Stimulated activated CD8-positive, alpha-beta memory T cell treated with anti-CD3 and anti-CD28 coated beads, Interleukin-15, amount 100 ng/mL, for 4 hours (primary cell): ENCODE measurements around the gene ZNF581.

ENCODE experiments used
- DNase-seq, 2 donors: peaks; one replicate each; pipeline ENCODE4 v3.0.0-alpha.2; 2020; ENCODE audit warnings: low read depth in 2 of 2

Gene ZNF581

DNA sequence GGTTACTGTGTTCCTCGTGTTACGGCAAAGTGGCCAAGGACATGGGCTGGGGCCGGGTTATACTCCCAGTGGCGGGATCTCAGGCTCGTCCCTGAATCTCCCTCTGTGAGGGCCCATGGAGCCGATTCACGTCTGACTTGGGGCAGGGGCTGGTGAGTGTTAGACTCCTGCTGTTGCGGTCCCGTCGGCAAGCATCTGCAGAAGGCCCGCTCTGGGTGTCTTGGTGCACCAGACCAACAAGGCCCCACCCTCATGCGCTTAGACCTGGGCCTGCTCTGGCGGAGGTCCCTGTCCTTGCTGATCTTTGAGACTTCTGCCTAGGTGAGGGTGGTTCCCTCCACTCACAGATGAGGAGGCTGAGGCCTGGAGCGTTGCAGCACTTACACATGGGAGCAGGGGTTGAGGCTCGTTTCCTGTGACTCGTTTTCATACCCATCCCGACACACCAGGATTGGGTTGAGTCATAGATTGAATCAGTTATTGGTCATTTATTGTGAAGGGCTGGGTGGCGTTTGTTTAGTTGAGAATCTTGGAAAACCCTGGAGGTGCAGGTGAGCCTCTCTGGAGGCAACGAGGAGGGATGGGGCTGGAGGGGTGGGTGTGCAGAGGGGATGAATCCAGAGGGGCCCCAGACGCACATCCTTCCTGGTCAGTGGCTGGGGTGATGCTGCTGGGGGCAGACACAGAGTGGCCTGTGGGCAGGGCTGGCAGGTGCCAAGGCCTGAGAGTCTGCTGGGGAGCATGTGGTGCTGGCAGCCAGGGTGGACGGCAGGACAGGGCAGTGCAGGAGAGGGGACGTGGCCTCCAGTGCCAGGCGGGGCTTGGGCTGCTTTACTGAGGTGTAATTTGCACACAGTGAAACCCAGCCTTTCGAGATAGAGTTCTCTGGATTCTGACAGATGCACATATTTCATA, 36.2 kb downstream of the ZNF581 start:
- no peak for DNase-seq

DNA sequence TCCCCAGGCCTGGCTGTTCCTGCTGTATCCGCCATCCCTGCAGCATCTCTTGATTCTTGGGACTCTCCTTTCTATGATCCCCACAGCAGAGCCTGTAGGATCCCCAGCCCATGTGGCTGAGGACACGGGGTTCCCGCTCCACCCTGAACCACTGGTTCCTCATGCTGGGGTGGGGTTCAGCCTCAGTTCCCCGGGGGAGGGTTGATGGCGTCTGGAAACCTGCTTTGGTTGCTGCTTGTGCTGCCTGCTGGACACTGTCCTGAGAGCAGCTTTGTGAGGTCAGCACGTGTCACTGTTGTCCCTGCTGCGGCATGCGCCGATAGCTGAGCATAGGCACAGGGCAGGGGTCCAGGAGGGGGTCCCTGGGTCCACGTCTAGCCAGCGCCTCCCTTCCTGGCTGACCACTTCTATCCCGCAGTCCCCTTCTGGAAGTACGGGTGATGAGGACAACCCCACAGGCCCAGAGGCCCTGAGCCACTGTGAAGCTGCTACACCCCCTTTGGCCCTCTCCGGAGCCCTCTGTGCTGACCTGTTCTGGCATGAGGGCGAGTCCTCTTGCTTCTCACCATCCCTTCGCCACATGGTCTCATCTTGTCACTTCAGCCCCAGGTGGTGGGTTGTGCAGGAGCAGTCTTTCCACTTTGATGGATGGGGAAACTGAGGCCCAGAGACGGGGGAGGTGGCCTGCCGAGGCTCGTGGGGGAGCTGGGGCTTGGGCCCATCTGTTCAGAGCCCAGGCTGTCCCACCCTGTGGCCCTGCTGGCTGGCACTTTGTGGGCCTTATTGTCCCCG, 37.1 kb downstream of the ZNF581 start:
- no peak for DNase-seq

DNA sequence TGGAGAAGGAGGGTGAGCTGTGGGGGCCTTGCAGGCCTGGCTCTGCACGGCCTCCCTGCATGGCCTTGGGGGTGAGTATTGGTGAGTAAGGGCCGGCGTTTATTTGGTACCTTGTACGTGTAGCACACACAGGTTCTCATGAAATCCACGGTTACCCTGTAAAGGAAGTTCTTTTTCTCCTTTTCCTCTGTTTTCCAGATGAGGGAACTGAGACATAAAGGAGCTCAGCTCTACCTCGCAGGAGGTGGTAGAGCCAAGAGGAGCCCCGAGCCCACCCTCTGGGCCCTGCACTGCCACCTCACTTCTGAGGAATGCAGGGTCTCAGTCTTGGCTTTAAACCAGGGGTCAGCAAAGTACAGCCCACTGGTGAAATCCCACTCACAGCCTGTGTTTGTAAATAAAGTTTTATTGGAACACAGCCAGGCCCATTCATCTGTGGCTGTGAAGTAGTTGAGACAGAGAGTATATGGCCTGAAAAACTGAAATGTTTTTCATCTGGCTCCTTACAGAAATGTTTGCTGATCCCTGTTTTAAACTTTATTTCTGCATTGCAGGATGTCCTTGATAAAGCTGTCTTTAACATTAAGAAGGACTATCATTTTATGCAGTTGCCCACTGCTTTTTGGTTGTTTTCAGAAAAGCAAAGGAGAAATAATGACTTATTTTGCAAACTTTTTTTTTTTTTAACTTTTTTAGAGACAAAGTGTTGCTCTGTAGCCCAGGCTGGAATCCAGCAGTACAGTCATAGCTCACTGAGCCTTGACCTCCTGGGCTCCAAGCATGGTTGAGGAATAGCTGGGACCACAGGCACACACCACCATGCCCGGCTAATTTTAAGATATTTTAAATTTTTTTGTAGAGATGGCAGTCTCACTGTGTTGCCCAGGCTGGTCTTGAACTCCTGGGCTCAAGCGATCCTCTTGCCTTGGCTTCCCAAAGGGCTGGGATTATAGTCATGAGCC, 38.0 kb downstream of the ZNF581 start:
- DNase-seq: no peak

DNA sequence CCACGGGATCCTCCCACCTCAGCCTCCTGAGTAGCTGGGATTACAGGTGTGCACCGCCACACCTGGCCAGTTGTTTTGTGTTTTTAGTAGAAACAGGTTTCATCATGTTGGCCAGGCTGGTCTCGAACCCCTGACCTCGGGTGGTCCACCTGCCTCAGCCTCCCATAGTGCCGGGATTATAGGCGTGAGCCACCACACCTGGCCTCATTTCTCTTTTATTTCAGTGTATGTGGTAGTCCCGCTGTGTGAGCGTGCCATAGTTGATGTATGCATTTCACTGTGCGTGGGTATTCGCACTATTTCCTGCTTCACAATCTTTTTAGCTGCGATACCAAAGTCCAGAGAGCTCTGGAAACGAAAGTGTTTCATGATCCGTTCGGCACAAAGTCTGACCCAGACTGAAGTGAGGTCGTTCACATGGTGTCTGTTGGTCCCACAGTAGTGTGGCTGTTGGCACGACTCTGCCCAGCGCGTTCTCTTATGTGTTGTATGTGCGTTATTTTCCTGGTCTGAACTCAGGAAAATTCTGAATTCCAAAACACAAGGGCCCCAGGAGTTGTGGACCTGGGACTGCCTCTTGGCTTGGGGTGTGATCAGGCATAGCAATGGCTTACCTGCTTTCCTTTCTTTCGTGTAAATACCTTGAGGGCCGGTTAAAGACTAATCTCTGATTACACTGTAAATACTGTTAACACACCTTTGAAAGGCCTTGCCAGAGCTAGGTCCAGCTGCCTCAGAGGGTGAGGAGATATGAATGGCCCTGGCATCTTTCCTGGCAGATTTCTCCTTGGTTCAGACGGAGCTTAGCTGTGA, 40.2 kb downstream of the ZNF581 start:
- DNase-seq: no peak

DNA sequence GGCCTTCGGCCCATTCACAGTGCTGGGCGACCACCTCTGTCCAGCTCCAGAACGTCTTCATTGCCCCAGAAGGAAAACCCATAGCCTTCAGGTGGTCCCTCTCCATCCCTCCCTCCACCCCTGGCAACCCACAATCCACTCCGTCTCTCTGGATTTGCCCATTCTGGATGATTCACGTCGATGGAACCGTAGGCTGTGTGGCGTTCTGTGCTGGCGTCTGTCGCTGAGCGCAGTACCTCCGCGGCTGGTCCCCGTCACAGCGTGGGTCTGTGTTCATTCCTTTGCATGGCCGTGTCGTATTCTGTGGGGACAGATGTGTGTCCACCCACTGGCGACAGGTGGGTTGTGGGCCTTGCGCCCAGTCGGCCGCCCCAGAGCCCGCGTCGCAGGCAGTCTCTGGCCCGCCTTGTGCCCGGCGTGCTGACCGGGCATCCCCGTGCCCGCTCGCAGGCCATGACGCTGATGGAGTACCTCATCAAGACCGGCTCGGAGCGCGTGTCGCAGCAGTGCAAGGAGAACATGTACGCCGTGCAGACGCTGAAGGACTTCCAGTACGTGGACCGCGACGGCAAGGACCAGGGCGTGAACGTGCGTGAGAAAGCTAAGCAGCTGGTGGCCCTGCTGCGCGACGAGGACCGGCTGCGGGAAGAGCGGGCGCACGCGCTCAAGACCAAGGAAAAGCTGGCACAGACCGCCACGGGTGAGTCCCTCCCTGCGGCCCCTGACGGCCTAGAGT, 41.7 kb downstream of the ZNF581 start:
- no peak for DNase-seq

DNA sequence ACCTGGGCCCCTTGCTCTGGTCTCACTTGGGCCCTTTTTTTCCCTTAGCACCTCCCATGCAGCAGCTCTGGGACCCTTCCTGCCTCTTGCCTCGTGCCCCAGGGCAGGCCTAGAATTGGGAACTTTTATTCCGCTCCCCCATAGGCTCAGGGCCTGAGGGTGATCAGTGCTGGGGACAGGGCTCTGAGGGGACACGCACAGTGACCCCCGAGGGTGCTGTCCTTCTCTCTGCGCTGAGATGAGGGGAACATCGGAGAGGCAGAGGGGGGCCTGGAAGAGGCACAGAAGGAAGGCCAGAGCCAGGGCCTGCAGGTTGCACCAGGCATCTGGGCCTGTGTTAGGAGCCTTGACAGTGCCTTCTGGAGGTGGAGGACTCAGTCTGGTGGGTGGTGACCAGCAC, 42.3 kb downstream of the ZNF581 start:
- DNase-seq: no peak

DNA sequence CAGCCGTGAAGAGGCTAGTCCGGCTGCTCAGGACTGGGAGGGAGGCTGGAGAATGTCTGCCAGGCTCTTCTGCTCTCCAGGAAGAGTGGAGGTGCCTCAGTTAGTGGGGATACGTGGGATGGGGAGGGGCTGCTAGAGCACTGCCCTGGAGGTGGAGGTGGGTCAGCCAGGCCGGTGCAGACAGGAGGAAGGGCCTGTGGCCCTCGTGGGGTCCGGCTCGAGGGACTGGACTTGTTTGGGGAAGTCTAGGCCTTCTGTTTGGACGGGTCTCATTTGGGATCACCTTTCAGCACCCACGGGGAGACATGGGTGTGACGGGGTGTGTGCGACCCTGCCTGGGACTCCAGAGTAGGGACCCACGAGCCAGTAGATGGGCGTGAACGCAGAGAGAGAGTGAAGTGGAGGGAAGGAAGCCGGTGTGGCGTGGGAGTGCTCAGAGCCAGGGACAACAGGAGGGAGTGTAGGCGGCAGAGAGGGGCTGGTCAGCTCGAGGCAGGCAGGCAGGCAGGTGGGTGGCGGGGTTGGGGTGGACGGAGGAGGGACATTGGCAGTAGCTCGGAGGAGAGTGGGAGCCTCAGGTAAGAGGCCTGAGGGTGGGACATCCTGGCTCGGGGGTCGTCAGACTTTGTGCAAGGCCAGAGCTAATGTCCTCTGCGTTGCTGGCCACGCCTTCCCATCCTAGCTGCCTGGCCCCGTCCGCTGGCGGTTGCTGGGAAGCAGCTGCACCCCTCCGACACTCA, 43.0 kb downstream of the ZNF581 start:
- no peak for DNase-seq

DNA sequence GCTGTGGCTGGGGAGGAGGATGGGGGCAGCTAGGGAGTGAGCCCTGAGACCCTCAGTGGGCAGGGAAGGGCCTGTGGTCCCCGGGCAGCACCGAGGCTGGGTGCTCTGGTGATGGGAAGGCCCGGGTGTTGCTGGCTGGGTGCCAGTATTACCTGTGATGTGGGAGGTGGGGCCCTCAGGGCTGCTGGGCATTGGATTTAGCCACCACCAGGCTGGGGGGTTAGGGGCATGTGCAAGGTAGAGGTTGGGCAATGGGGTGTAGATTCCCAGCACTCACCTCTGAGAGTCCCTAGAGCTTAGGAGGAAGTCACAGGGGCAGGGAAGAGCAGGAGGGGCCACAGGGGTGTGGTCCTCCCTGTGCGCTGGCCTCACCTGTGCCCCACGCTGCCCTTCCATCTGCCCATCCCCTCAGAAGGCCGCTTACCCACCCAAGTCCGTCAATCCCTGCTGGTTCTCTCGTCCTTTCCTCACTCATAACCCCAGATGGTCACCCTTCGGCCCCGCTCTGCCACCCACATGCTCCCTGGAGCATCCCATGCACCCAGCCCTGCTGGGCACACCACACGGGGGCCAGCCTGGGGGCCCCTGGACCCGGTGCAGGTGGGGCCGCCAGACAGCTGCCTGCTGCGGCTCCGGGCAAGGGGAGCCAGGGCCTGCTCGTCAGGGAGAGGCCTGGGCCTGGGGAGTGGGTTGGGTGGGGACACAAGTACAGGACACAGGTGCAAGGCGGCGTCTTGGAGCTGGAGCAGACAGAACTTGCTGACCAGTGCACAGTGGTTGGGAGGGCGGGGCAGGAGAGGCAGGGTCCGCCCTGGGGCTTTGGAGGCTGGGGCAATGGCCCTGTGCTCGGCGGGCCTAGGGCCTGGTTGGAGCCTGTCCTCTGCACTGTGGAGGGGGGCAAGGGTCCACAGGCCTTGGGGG, 44.1 kb downstream of the ZNF581 start:
- no peak for DNase-seq

DNA sequence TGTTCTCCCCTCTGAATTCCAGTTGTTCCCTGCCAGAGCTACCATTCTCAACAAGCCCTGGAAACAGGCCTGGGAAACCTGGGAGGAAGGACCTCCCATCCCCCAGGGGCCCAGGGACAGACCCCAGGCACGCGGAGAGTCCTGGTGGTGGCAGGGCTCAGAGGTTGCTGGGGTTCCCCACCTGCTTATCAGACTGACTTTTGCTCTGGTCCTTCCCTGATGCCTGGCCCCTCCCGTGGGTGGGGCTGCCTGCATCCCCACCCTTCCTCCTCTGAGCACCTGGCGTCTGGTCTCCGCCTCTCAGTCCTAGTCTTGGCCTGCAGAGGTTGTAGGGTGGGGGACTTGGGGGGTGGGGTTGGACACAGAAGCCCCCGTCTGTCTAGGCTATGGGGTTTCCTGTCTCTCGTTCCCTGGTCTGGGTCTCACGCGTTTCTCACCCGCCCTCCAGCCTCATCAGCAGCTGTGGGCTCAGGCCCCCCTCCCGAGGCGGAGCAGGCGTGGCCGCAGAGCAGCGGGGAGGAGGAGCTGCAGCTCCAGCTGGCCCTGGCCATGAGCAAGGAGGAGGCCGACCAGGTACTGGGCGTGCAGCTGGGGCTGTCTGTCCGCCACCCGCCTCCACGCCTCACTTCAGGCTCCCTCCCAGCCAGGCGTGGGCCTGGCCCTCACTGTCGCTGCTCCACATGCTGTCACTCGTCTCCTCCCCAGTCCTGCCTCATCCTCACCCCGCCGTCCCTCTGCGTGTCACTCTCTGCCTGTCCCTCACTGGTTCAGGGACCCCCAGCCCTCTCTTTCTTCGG, 45.2 kb downstream of the ZNF581 start:
- no peak for DNase-seq

DNA sequence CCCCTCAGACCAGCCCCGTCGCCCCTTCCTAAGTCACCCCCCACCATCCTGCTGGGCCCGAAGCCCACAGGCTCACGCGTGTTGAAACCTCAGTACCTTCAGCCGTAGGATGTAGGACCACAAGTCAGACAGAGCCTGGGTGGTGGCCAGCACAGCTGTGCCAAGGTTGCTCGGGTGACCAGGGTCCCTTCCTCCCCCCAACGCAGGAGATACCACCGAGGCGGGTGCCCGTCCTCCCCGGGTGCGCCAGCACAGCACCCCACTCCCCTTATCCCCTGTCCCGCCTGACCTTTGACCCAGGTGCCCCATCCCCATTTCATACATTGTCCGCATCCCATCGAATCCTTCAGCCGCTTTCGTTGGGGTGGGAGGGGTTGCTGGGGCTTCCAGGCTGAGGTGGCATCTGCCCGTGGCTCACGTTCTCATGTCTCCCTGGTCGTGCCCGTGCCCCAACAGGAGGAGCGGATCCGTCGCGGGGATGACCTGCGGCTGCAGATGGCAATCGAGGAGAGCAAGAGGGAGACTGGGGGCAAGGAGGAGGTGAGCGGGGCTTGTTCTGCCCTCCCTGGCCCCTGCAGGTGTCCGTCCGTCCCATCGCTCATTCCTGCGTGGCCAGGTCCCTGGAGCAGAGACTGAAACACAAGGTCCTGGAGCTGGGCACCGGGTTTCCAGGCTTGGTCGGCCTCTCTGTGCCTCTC, 46.1 kb downstream of the ZNF581 start:
- DNase-seq: no peak

DNA sequence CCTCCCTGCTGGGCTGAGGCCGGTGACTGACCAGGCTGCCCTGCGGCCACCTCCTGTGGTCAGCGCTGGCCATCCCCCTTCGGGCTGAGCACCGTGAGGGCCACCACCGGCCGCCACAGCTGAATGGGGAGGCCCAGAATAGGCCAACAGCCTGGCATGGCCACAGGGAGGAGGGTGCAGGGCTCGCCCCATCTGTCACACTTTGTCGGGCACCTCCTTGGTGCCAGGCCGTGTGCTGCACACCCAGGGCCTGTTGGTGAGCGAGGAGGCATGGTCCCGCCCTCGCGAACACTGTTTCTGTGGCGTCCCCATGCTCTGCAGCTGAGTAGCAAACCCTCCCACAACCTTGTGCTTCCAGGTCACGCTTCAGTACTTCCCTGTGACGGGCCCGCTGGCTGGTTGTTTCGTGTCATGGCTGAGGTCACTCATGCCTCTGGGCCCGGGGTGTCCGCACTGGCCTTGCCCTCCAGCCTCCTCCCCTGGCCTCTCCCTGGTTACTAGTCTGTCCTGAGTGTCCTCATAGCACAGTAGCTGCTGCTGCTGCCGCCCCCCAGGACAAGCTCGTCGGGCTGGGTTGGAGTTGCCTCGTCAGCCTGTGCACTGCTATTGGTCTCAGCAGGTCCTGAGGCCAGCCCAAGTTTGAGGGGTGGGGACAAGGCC, 46.8 kb downstream of the ZNF581 start:
- DNase-seq: no peak

DNA sequence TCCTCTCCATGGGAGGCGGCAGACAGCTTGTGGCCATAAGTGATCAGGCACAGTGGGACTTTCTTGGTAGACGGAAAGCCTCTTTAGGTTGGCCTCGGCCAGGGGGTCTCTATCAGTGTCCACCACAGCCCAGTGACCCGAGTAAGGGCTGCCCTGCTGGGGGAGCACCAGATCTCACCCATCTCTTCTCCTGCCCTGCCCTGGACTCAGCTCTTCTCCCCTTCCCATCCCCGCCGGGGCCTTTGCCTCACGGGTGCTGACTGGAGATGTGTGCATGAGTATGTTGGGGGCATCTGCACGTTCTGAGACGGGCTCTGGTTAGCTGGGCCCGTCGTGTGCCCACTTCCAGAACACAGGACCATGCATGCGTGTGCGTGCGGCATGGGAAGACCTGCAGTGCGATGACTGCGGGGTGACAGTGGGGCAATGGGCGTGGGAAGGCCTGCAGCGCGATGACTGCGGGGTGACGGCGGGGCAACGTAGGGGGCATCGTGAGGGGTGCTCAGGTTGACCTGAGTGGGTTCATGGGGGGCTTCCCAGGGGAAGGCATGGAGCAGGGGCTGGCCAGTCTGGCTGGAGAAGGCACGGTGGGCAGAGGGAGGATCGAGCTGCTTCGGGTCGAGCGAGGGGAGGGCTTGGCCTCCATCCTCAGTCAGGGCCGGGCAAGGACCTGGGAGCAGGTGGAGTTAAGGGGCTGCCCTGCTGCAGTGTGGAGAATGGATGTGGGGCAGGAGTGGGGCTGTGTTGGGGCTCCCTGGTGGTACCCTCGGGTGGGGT, 47.5 kb downstream of the ZNF581 start:
- no peak for DNase-seq

DNA sequence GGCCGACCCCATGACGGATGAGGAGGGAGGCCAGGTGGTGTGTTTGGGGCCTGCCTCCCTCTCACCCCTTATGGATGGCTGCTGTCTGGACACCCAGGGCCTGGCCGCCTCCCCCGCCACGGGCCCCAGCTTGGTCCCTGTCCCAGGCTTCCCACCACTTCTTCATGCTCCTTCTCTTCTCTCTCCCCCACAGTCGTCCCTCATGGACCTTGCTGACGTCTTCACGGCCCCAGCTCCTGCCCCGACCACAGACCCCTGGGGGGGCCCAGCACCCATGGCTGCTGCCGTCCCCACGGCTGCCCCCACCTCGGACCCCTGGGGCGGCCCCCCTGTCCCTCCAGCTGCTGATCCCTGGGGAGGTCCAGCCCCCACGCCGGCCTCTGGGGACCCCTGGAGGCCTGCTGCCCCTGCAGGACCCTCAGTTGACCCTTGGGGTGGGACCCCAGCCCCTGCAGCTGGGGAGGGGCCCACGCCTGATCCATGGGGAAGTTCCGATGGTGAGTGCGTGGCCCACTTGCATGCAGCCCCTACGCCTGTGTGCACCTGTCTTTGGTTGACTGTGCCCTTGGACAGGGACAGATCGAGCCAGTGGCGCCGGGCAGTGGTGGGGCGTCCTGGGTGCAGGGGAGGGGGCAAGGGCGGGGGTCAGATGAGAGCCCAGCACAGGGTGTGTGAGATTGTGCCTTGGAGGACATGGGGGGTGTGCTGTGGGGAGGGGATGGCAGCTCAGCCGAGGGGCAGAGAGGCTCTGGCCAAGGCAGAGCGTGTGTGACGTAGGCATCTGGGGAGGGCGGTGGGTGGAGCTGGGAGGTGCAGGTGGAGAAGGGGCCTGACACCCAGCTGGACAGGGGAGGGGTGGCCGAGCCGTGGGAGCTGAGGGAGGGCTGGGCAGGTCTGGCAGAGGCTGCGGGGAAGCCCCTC, 48.4 kb downstream of the ZNF581 start:
- DNase-seq: no peak

DNA sequence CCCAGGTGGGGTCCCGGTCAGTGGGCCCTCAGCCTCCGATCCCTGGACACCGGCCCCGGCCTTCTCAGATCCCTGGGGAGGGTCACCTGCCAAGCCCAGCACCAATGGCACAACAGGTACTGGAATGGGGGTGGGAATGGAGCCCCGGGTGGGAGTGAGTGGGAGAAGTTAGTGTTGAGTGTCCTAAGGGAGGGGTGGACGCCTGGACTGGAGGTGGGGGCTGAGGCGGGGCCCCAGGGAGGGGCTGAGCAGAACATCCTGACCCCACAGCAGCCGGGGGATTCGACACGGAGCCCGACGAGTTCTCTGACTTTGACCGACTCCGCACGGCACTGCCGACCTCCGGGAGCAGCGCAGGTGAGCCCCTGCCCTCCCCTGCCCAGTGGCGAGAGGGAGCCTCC, 49.2 kb downstream of the ZNF581 start:
- DNase-seq: no peak
